Sigmoid colon (tissue), 4 donors: ENCODE measurements around the gene SCN1B.
"Not testable (repeated sequence)": the region's sequence is repeated elsewhere in the genome, so short reads cannot be mapped to it uniquely, and the experiment has no call there.

Source experiments
- POLR2A ChIP-seq, 2 donors: fragments of 450-650 bp; IDR thresholded peaks; one replicate each; pipeline ENCODE4 v1.6.1; 2016; ENCODE audit warnings: antibody characterized with exemption in 2 of 2, mild to moderate bottlenecking in 2 of 2, moderate library complexity in 2 of 2
- POLR2AphosphoS5 ChIP-seq, 4 donors: sonication (generic); formaldehyde crosslinking; IDR thresholded peaks; one replicate each; pipeline ENCODE4 v1.6.1; 2017; ENCODE audit warnings: antibody characterized with exemption in 4 of 4
- TF ChIP-seq, protein P1 (sequence below), 4 experiments: fragments of 450-650 bp in 3 of 4; fragments of 200-600 bp in 1 of 4; IDR thresholded peaks; one replicate each; pipeline ENCODE4 v1.5.1; 2016 to 2019; ENCODE audit warnings: antibody characterized with exemption in 4 of 4, mild to moderate bottlenecking in 3 of 4, moderate library complexity in 2 of 4

GRCh38 chr19:34992582-34992981, 37.7 kb upstream of the SCN1B start:
- TF ChIP-seq, protein P1, sequence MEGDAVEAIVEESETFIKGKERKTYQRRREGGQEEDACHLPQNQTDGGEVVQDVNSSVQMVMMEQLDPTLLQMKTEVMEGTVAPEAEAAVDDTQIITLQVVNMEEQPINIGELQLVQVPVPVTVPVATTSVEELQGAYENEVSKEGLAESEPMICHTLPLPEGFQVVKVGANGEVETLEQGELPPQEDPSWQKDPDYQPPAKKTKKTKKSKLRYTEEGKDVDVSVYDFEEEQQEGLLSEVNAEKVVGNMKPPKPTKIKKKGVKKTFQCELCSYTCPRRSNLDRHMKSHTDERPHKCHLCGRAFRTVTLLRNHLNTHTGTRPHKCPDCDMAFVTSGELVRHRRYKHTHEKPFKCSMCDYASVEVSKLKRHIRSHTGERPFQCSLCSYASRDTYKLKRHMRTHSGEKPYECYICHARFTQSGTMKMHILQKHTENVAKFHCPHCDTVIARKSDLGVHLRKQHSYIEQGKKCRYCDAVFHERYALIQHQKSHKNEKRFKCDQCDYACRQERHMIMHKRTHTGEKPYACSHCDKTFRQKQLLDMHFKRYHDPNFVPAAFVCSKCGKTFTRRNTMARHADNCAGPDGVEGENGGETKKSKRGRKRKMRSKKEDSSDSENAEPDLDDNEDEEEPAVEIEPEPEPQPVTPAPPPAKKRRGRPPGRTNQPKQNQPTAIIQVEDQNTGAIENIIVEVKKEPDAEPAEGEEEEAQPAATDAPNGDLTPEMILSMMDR (IDR thresholded peaks at IDR 0.05) = not testable (repeated sequence)
- not testable (repeated sequence) for TF ChIP-seq POLR2AphosphoS5, POLR2A (IDR thresholded peaks at IDR 0.05)
